HepG2 (cell line): Measurements from ENCODE around the gene OSBPL8. TPM values are rescaled to one million over a fixed set of nuclear protein-coding genes. Genes with fewer than 3 reads are reported as not detected.

Source experiments
- HOXD1 ChIP-seq: sonication (generic); formaldehyde crosslinking; IDR thresholded peaks from 2 replicates; pipeline ENCODE4 v1.5.0; 2020; ENCODE audit warnings: missing genetic modification reagents
- ISX ChIP-seq: sonication (generic); formaldehyde crosslinking; conservative IDR thresholded peaks from 2 replicates; pipeline ENCODE4 v1.5.0; 2020; ENCODE audit warnings: missing genetic modification reagents
- KAT2B ChIP-seq: fragments of 150-350 bp; IDR thresholded peaks from 2 replicates; pipeline ENCODE4 v1.6.1; 2014; ENCODE audit warnings: low read depth, low read length, borderline replicate concordance
- KLF12 ChIP-seq: sonication (generic); formaldehyde crosslinking; IDR thresholded peaks from 2 replicates; pipeline ENCODE4 v1.4.0; 2020; ENCODE audit warnings: missing genetic modification reagents, borderline replicate concordance
- KMT2A ChIP-seq: sonication (generic); formaldehyde crosslinking; IDR thresholded peaks from 2 replicates; pipeline ENCODE4 v1.4.0; 2020; ENCODE audit warnings: missing genetic modification reagents
- RXRA ChIP-seq: sonication (generic); formaldehyde crosslinking; IDR thresholded peaks from 2 replicates; pipeline ENCODE4 v1.5.1; 2020; ENCODE audit warnings: missing genetic modification reagents
- ZBTB21 ChIP-seq: sonication (generic); formaldehyde crosslinking; IDR thresholded peaks from 2 replicates; pipeline ENCODE4 v1.4.0; 2020; ENCODE audit warnings: missing genetic modification reagents
- ZBTB38 ChIP-seq: sonication (generic); formaldehyde crosslinking; IDR thresholded peaks from 2 replicates; pipeline ENCODE4 v1.5.1; 2020; ENCODE audit warnings: mild to moderate bottlenecking, missing genetic modification reagents
- ZNF333 ChIP-seq: sonication (generic); formaldehyde crosslinking; IDR thresholded peaks from 2 replicates; pipeline ENCODE4 v1.4.0; 2020; ENCODE audit warnings: mild to moderate bottlenecking, missing genetic modification reagents, borderline replicate concordance
- ZNF616 ChIP-seq: sonication (generic); formaldehyde crosslinking; IDR thresholded peaks from 2 replicates; pipeline ENCODE4 v1.5.0; 2020; ENCODE audit warnings: low read depth, mild to moderate bottlenecking, missing genetic modification reagents
- ZNF891 ChIP-seq: sonication (generic); formaldehyde crosslinking; IDR thresholded peaks from 2 replicates; pipeline ENCODE4 v1.5.0; 2020; ENCODE audit warnings: mild to moderate bottlenecking, missing genetic modification reagents
- polyA plus RNA-seq, 8 experiments: library from polyadenylated mRNA; depleted of rRNA in 3 of 8; stranded (reverse) in 7 of 8; unstranded in 1 of 8; fragments of >200 nt; fragmentation: Illumina TruSeq in 4 of 8; extraction: Trizol in 4 of 8; gene quantifications; 2 replicates each; pipeline versions ENCODE4 v1.2.1 to v1.2.3, GENCODE V29; 2011 to 2016; ENCODE audit warnings: low read depth in 4 of 8, missing spikeins in 1 of 8, mixed read lengths in 1 of 8; ENCODE audit not compliant: insufficient read depth in 1 of 8
- total RNA-seq, 5 experiments: library from RNA; depleted of rRNA; stranded (reverse); fragments of >200 nt; fragmentation: Illumina TruSeq; extraction: Trizol; gene quantifications; 2 replicates each; pipeline ENCODE4 v1.2.3, GENCODE V29; 2016; ENCODE audit warnings: low read depth in 1 of 5
- TF ChIP-seq, protein P1 (sequence below): sonication (generic); formaldehyde crosslinking; IDR thresholded peaks from 2 replicates; pipeline ENCODE4 v1.5.0; 2020; ENCODE audit warnings: mild to moderate bottlenecking, missing genetic modification reagents, moderate library complexity
- TF ChIP-seq, protein P2 (sequence below): IDR thresholded peaks from 2 replicates; pipeline ENCODE4 v1.6.1; 2016; ENCODE audit warnings: low read depth, control low read depth
- TF ChIP-seq, protein P3 (sequence below): conservative IDR thresholded peaks from 2 replicates; pipeline ENCODE4 v1.6.1; 2018; ENCODE audit warnings: missing genetic modification reagents
- TF ChIP-seq, protein P4 (sequence below): sonication (generic); formaldehyde crosslinking; IDR thresholded peaks from 2 replicates; pipeline ENCODE4 v1.4.0; 2020; ENCODE audit warnings: mild to moderate bottlenecking, missing genetic modification reagents
- TF ChIP-seq, protein P5 (sequence below): fragments of 450-650 bp; IDR thresholded peaks from 2 replicates; pipeline ENCODE4 v1.6.1; 2017; ENCODE audit warnings: mild to moderate bottlenecking
- TF ChIP-seq, protein P6 (sequence below): IDR thresholded peaks from 2 replicates; pipeline ENCODE4 v1.6.1; 2016; ENCODE audit warnings: mild to moderate bottlenecking
- TF ChIP-seq, protein P7 (sequence below): sonication (generic); formaldehyde crosslinking; IDR thresholded peaks from 2 replicates; pipeline ENCODE4 v1.4.0; 2020; ENCODE audit warnings: mild to moderate bottlenecking, missing genetic modification reagents

Gene OSBPL8
- total and polyA plus RNA-seq, 2 of the 13 experiments (the other 11 are each of a cell fraction or from before 2014, with no cell fraction given) = 11.0 to 33.9 TPM

DNA sequence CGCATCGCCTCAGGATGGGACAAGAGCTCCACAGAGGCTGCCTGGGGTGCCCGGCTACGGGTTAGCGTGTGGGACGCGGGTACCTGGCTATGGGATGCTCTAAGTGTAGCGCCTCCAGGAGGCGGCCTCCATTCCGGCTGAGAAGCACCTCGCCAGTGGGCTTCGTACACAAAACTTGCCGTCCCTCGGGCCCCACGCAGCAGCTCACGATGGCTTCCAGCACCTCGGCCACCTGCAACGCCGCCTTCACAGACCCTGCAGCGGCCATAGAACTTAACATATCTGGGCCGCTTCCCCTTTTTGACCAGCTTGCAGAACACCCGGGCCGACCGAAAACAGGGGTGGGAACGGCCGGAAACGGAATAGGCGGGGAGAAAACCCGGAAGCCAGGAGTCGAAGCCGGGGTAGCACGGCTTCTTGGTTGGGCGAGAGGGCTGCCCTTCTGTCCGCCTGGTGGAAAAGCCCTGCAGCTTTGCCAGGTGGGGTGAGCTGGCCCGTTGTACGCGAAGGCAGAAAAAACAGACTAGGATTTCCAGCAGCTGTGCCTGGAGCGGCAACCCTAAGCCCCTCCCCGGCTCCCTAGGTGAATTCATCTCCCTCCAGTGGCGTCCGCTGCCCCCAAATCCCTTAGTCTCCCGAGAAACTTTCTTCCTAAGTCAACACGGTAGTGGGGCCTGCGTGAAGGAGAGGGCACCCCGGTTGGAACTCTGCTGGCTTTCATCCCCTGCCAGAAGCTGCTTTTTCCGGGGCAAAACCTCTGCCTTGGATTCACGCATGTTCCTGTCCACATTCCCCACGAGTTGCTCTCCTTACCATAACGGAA is 211.3 kb downstream of the OSBPL8 start, which contains the start of gene BBS10 (continued):
- TF ChIP-seq, protein P1, sequence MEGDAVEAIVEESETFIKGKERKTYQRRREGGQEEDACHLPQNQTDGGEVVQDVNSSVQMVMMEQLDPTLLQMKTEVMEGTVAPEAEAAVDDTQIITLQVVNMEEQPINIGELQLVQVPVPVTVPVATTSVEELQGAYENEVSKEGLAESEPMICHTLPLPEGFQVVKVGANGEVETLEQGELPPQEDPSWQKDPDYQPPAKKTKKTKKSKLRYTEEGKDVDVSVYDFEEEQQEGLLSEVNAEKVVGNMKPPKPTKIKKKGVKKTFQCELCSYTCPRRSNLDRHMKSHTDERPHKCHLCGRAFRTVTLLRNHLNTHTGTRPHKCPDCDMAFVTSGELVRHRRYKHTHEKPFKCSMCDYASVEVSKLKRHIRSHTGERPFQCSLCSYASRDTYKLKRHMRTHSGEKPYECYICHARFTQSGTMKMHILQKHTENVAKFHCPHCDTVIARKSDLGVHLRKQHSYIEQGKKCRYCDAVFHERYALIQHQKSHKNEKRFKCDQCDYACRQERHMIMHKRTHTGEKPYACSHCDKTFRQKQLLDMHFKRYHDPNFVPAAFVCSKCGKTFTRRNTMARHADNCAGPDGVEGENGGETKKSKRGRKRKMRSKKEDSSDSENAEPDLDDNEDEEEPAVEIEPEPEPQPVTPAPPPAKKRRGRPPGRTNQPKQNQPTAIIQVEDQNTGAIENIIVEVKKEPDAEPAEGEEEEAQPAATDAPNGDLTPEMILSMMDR (CRISPR knock-in tag) = peak; percentile 74
- TF ChIP-seq, protein P2, sequence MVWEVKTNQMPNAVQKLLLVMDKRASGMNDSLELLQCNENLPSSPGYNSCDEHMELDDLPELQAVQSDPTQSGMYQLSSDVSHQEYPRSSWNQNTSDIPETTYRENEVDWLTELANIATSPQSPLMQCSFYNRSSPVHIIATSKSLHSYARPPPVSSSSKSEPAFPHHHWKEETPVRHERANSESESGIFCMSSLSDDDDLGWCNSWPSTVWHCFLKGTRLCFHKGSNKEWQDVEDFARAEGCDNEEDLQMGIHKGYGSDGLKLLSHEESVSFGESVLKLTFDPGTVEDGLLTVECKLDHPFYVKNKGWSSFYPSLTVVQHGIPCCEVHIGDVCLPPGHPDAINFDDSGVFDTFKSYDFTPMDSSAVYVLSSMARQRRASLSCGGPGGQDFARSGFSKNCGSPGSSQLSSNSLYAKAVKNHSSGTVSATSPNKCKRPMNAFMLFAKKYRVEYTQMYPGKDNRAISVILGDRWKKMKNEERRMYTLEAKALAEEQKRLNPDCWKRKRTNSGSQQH (CRISPR knock-in tag) = no peak
- TF ChIP-seq ZBTB38 (no peak), RXRA (CRISPR knock-in tag) (peak; percentile 57; the same call in 1 of the 2 replicates), KAT2B (no peak), HOXD1 (CRISPR knock-in tag) (peak; percentile 45; the same call in 1 of the 2 replicates), KMT2A (peak; percentile 86; the same call in 1 of the 2 replicates), ZNF616 (no peak), ISX (CRISPR knock-in tag) (no peak; the same call in 1 of the 2 replicates), KLF12 (CRISPR knock-in tag) (peak; percentile 84), ZNF333 (CRISPR knock-in tag) (no peak), ZNF891 (peak; percentile 45; the same call in 1 of the 2 replicates), ZBTB21 (CRISPR knock-in tag) (no peak)
- TF ChIP-seq, protein P3, sequence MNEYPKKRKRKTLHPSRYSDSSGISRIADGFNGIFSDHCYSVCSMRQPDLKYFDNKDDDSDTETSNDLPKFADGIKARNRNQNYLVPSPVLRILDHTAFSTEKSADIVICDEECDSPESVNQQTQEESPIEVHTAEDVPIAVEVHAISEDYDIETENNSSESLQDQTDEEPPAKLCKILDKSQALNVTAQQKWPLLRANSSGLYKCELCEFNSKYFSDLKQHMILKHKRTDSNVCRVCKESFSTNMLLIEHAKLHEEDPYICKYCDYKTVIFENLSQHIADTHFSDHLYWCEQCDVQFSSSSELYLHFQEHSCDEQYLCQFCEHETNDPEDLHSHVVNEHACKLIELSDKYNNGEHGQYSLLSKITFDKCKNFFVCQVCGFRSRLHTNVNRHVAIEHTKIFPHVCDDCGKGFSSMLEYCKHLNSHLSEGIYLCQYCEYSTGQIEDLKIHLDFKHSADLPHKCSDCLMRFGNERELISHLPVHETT (CRISPR knock-in tag) = no peak
- TF ChIP-seq, protein P4, sequence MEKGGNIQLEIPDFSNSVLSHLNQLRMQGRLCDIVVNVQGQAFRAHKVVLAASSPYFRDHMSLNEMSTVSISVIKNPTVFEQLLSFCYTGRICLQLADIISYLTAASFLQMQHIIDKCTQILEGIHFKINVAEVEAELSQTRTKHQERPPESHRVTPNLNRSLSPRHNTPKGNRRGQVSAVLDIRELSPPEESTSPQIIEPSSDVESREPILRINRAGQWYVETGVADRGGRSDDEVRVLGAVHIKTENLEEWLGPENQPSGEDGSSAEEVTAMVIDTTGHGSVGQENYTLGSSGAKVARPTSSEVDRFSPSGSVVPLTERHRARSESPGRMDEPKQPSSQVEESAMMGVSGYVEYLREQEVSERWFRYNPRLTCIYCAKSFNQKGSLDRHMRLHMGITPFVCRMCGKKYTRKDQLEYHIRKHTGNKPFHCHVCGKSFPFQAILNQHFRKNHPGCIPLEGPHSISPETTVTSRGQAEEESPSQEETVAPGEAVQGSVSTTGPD (CRISPR knock-in tag) = 0 out of 2 replicates have a peak, but pooled peaks have one; percentile 30
- TF ChIP-seq, protein P5, sequence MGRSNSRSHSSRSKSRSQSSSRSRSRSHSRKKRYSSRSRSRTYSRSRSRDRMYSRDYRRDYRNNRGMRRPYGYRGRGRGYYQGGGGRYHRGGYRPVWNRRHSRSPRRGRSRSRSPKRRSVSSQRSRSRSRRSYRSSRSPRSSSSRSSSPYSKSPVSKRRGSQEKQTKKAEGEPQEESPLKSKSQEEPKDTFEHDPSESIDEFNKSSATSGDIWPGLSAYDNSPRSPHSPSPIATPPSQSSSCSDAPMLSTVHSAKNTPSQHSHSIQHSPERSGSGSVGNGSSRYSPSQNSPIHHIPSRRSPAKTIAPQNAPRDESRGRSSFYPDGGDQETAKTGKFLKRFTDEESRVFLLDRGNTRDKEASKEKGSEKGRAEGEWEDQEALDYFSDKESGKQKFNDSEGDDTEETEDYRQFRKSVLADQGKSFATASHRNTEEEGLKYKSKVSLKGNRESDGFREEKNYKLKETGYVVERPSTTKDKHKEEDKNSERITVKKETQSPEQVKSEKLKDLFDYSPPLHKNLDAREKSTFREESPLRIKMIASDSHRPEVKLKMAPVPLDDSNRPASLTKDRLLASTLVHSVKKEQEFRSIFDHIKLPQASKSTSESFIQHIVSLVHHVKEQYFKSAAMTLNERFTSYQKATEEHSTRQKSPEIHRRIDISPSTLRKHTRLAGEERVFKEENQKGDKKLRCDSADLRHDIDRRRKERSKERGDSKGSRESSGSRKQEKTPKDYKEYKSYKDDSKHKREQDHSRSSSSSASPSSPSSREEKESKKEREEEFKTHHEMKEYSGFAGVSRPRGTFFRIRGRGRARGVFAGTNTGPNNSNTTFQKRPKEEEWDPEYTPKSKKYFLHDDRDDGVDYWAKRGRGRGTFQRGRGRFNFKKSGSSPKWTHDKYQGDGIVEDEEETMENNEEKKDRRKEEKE = no peak
- TF ChIP-seq, protein P6, sequence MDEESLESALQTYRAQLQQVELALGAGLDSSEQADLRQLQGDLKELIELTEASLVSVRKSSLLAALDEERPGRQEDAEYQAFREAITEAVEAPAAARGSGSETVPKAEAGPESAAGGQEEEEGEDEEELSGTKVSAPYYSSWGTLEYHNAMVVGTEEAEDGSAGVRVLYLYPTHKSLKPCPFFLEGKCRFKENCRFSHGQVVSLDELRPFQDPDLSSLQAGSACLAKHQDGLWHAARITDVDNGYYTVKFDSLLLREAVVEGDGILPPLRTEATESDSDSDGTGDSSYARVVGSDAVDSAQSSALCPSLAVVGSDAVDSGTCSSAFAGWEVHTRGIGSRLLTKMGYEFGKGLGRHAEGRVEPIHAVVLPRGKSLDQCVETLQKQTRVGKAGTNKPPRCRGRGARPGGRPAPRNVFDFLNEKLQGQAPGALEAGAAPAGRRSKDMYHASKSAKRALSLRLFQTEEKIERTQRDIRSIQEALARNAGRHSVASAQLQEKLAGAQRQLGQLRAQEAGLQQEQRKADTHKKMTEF (CRISPR knock-in tag) = peak; percentile 81
- TF ChIP-seq, protein P7, sequence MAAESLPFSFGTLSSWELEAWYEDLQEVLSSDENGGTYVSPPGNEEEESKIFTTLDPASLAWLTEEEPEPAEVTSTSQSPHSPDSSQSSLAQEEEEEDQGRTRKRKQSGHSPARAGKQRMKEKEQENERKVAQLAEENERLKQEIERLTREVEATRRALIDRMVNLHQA (CRISPR knock-in tag) = no peak
